ENCODE results near the gene ZNF730. TPM values are rescaled to one million over a fixed set of nuclear protein-coding genes. Genes with fewer than 3 reads are reported as not detected.
"Not testable (repeated sequence)": the region's sequence is repeated elsewhere in the genome, so short reads cannot be mapped to it uniquely, and the experiment has no call there.

ZNF730 gene
- polyA plus RNA-seq (2011; rRNA removed), result 0.37 and 0.63 TPM in 2 replicates
- polyA minus RNA-seq (2011; rRNA and poly(A)+ RNA removed), result 0.78 and 1.3 TPM in 2 replicates

DNA sequence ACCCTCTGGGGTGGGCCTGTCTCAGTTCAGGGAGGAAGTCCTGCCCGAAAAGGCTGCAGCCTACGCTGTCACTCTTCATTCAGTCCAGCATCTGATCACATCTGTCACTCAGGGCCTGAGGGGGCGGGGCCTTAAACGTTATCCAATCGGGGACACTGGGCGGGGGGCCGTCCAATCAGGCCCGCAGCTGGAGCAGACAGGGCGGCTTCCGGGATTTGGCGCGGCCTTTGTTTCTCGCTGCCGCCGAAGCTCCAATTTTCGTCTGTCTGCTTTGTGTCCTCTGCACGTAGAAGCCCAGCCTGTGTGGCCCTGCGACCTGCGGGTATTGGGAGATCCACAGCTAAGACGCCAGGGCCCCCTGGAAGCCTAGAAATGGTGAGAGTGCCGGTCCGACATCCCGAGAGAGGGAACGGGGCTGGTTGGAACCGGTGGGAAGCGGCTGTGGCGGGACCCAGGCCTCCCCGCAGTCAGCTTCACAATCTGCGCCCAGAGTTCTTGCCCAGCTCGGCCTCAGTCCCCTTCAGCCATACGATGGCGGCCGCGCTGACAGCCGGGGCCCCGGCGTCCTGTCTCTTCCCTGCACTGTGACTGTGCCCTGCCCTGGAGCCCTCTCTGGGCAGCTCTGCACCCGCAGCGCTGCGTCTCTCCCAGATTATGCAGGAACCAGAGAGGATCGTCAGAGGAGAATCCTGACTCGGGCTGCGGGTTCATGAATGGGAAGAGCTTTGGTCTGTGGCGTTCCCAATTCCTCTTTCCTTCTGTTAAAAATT lies at the start of gene ZNF730:
Gene ZNF730, plus strand, starts transcription at position 224 of the 770 bp plus-strand sequence. Its CDS starts 149 bp downstream, at position 373.
- peak within 1 kb of the TSS; percentile 70 for H3K27ac ChIP-seq (ENCODE audit: low read depth, low read length)
- no peaks in the 10 kb centered on the region for H3K27me3 ChIP-seq (ENCODE audit: control insufficient read depth, insufficient read depth, low read length)
- peaks cover 4% of the 10 kb centered on the region; the same call in 1 of the 2 replicates for H3K9me3 ChIP-seq (ENCODE audit: control insufficient read depth, insufficient read depth, low read length)
- peak within 1 kb of the TSS; percentile 86 for H3K4me3 ChIP-seq (ENCODE audit: low read depth, low read length)
- TF ChIP-seq, protein P1, sequence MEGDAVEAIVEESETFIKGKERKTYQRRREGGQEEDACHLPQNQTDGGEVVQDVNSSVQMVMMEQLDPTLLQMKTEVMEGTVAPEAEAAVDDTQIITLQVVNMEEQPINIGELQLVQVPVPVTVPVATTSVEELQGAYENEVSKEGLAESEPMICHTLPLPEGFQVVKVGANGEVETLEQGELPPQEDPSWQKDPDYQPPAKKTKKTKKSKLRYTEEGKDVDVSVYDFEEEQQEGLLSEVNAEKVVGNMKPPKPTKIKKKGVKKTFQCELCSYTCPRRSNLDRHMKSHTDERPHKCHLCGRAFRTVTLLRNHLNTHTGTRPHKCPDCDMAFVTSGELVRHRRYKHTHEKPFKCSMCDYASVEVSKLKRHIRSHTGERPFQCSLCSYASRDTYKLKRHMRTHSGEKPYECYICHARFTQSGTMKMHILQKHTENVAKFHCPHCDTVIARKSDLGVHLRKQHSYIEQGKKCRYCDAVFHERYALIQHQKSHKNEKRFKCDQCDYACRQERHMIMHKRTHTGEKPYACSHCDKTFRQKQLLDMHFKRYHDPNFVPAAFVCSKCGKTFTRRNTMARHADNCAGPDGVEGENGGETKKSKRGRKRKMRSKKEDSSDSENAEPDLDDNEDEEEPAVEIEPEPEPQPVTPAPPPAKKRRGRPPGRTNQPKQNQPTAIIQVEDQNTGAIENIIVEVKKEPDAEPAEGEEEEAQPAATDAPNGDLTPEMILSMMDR (IDR thresholded peaks at IDR 0.05; ENCODE audit: low read depth, low read length), result no peak
- peak; percentile 69 for DNase-seq (ENCODE audit: low read depth, low spot score)
- ChIA-PET POLR2A (interaction anchor here (1.3 kb wide), 1 partner anchor 42 kb away, joined by 9 read pairs; no protein-coding TSS in a partner anchor), CTCF (interaction anchor here (0.6 to 1.9 kb wide), 2 partner anchors 41 to 46 kb away, joined by 3 to 5 read pairs; no protein-coding TSS in a partner anchor)

- DNase-seq (ENCODE audit: low read depth, low spot score), result no peak
- Histone ChIP-seq H3K27ac (ENCODE audit: low read depth, low read length) (no peak overlapping the region), H3K9me3 (ENCODE audit: control insufficient read depth, insufficient read depth, low read length) (peaks cover 24% of the 10 kb centered on the region), H3K27me3 (ENCODE audit: control insufficient read depth, insufficient read depth, low read length) (no peaks in the 10 kb centered on the region), H3K4me3 (ENCODE audit: low read depth, low read length) (peak overlapping the region; percentile 49)
- TF ChIP-seq, protein P1 (IDR thresholded peaks at IDR 0.05; ENCODE audit: low read depth, low read length), result peak; percentile 36; the same call in 1 of the 2 replicates
- POLR2A ChIA-PET, result interaction anchor here (0.5 kb wide), 1 partner anchor 172 kb away, joined by 6 read pairs; no protein-coding TSS in a partner anchor
- CTCF ChIA-PET, result interaction anchor here (0.6 to 2.0 kb wide), 4 partner anchors 11 to 870 kb away, joined by 3 to 5 read pairs (median 4); partner anchors contain the start of gene ZNF730
These were observed 46.3 kb upstream of the ZNF730 start for GRCh38 chr19:23070353-23071146.

- no peak overlapping the region for H3K27ac ChIP-seq (ENCODE audit: low read depth, low read length)
- peaks cover 24% of the 10 kb centered on the region for H3K9me3 ChIP-seq (ENCODE audit: control insufficient read depth, insufficient read depth, low read length)
- ChIA-PET CTCF (interaction anchor here (2.0 kb wide), 1 partner anchor 45 kb away, joined by 5 read pairs; the partner anchor contains the start of gene ZNF730), POLR2A (interaction anchor here (0.5 kb wide), 1 partner anchor 172 kb away, joined by 6 read pairs; no protein-coding TSS in a partner anchor)
- no peaks in the 10 kb centered on the region for H3K27me3 ChIP-seq (ENCODE audit: control insufficient read depth, insufficient read depth, low read length)
- DNase-seq (ENCODE audit: low read depth, low spot score), result no peak
- TF ChIP-seq, protein P1 (IDR thresholded peaks at IDR 0.05; ENCODE audit: low read depth, low read length), result no peak
- peak overlapping the region; percentile 49 for H3K4me3 ChIP-seq (ENCODE audit: low read depth, low read length)
These were observed 45.7 kb upstream of the ZNF730 start for GRCh38 chr19:23071147-23071511.

DNA sequence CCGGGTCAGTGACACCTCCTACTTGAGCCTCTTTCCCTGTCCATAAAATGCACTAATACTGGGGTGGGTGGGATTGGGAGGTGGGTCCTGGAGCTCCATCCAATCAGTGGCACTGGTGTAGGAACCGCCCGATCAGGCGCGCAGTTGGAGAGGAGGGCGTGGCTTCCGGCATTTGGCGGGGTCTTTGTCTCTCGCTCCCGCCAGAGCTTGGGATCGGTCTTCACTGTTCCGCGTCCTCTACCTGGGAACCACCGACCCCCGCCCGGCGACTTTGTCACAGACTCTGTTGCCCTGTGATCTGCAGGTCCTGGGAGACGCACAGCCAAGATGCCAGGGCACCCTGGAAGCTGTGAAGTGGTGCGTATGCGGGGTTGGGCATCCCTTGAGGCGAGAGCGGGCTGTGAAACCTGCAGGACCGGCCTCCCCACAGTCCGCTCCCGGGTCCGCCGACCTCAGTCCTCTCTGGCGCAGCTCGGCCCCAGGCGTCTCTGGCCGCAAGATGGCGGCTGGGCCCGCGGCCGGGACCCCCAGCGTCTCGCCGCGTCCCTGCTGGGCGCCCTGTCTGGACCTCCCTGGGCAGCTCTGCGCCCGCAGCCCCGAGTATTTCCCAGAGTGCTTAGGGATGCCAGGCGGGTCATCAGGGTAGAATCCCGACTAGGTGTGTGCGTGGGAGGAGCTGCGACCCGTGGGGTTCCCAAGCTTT lies 41.6 kb upstream of the ZNF730 start:
- peak; percentile 41 for DNase-seq (ENCODE audit: low read depth, low spot score)
- Histone ChIP-seq H3K9me3 (ENCODE audit: control insufficient read depth, insufficient read depth, low read length) (peaks cover 21% of the 10 kb centered on the region), H3K27ac (ENCODE audit: low read depth, low read length) (peak overlapping the region; percentile 57), H3K4me3 (ENCODE audit: low read depth, low read length) (peak overlapping the region; percentile 93), H3K27me3 (ENCODE audit: control insufficient read depth, insufficient read depth, low read length) (no peaks in the 10 kb centered on the region)
- ChIA-PET POLR2A (interaction anchor here (0.5 to 1.4 kb wide), 5 partner anchors 10 to 986 kb away, joined by 3 to 9 read pairs (median 4); partner anchors contain the start of genes ZNF675, ZNF724 and ZNF730), CTCF (interaction anchor here (0.7 kb wide), 1 partner anchor 42 kb away, joined by 3 read pairs; the partner anchor contains the start of gene ZNF730)
- TF ChIP-seq, protein P1 (IDR thresholded peaks at IDR 0.05; ENCODE audit: low read depth, low read length), result no peak

DNA sequence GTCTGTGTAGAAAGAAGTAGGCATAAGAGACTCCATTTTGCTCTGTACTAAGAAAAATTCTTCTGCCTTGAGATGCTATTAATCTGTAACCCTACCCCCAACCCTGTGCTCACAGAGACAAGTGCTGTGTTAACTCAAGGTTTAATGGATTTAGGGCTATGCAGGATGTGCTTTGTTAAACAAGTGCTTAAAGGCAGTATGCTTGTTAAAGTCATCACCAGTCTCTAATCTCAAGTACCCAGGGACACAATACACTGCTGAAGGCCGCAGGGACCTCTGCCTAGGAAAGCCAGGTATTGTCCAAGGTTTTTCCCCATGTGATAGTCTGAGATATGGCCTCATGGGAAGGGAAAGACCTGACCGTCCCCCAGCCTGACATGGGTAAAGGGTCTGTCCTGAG lies 39.0 kb upstream of the ZNF730 start:
- H3K4me3 ChIP-seq (ENCODE audit: low read depth, low read length); DNase-seq (ENCODE audit: low read depth, low spot score); H3K27me3 ChIP-seq (ENCODE audit: control insufficient read depth, insufficient read depth, low read length); CTCF ChIA-PET; POLR2A ChIA-PET; H3K27ac ChIP-seq (ENCODE audit: low read depth, low read length): not testable (repeated sequence)
- peaks cover 16% of the 10 kb centered on the region for H3K9me3 ChIP-seq (ENCODE audit: control insufficient read depth, insufficient read depth, low read length)
